GM19239 (cell line): ENCODE measurements around the gene C15orf39.
A peak's percentile ranks its signal among the peaks of the same experiment; 100 is the strongest.

Source experiments
- DNase-seq: peaks from one replicate; pipeline ENCODE4 v3.0.0; 2011; ENCODE audit warnings: low spot score; ENCODE audit not compliant: insufficient read length
- FAIRE-seq: peaks from 2 replicates; lab custom pipeline; 2011; peaks lifted over from hg19 to GRCh38; lab: Jason Lieb, UNC

C15orf39 gene

GRCh38 chr15:75195122-75195765 lies 6.4 kb upstream of the C15orf39 start:
- no peak for DNase-seq
- FAIRE-seq = no peak

GRCh38 chr15:75195766-75196241 lies 5.9 kb upstream of the C15orf39 start:
- FAIRE-seq (no peak), DNase-seq (no peak)

- FAIRE-seq (no peak), DNase-seq (no peak)
Observed at GRCh38 chr15:75197062-75197630, 4.5 kb upstream of the C15orf39 start.

GRCh38 chr15:75198560-75199356 lies 2.9 kb upstream of the C15orf39 start:
- FAIRE-seq = peak; percentile 63
- no peak for DNase-seq

- FAIRE-seq = peak; percentile 72
- DNase-seq = no peak
Observed at GRCh38 chr15:75199357-75199940, 2.2 kb upstream of the C15orf39 start.

- no peak for FAIRE-seq
- no peak for DNase-seq
Observed at GRCh38 chr15:75200391-75200764, 1.3 kb upstream of the C15orf39 start.

GRCh38 chr15:75200765-75201615 lies 692 bp upstream of the C15orf39 start:
- no peak for DNase-seq
- peak; percentile 47 for FAIRE-seq

GRCh38 chr15:75202251-75203016 lies 752 bp downstream of the C15orf39 start:
- peak; percentile 65 for DNase-seq
- FAIRE-seq = peak; percentile 31

- no peak for DNase-seq
- FAIRE-seq = no peak
Observed at GRCh38 chr15:75203017-75203907, 1.6 kb downstream of the C15orf39 start.

- DNase-seq (no peak), FAIRE-seq (peak; percentile 42)
Observed at GRCh38 chr15:75203908-75204263, 2.2 kb downstream of the C15orf39 start.

GRCh38 chr15:75204340-75205063 lies 2.8 kb downstream of the C15orf39 start:
- DNase-seq = peak; percentile 93
- FAIRE-seq = peak; percentile 86

GRCh38 chr15:75205064-75205395 lies 3.3 kb downstream of the C15orf39 start:
- FAIRE-seq (no peak), DNase-seq (no peak)

GRCh38 chr15:75206006-75206405 lies 4.3 kb downstream of the C15orf39 start:
- FAIRE-seq (no peak), DNase-seq (no peak)

- FAIRE-seq = no peak
- no peak for DNase-seq
Observed at GRCh38 chr15:75206803-75207617, 5.3 kb downstream of the C15orf39 start.

- FAIRE-seq (no peak), DNase-seq (no peak)
Observed at GRCh38 chr15:75207618-75208500, 6.2 kb downstream of the C15orf39 start.
